ENCODE measurements around the gene TFB1M.

GRCh38 chr6:155207223-155207622, 107.1 kb downstream of the TFB1M start:
- TF ChIP-seq CTCF (IDR thresholded peaks at IDR 0.05; ENCODE audit: poor library complexity) (no peak), EZH2 (IDR thresholded peaks at IDR 0.05; ENCODE audit: borderline replicate concordance) (no peak)

All from hepatocyte (in vitro differentiated cells).